GM13977 (cell line): ENCODE data around the gene RELN.

ENCODE experiments used
- DNase-seq: peaks from one replicate; pipeline ENCODE4 v3.0.0; 2012; ENCODE audit warnings: low spot score
- CTCF ChIP-seq: IDR thresholded peaks from 2 replicates; pipeline ENCODE4 v1.5.1; 2012; ENCODE audit warnings: mild to moderate bottlenecking, control low read depth; ENCODE audit not compliant: insufficient read depth; ENCODE audit errors: extremely low read depth, missing control alignments
- in situ Hi-C: fragments of 300-500 bp; cut with MboI; formaldehyde crosslinking; loops from one replicate; pipeline ENCODE4 v1.12.0; 2022; ENCODE audit warnings: low sequenced_read_pairs, low pct_unique_long_range_greater_than_20kb, mixed read lengths, inconsistent platforms; ENCODE audit not compliant: unreplicated experiment

Gene RELN

GRCh38 chr7:103613655-103614642, 375.5 kb downstream of the RELN start:
- in situ Hi-C loops = no loop called here
- no peak for DNase-seq
- no peak for TF ChIP-seq CTCF

GRCh38 chr7:103609778-103610177, 379.7 kb downstream of the RELN start:
- TF ChIP-seq CTCF = no peak
- in situ Hi-C loops = no loop called here
- no peak for DNase-seq

GRCh38 chr7:103605640-103606039, 383.8 kb downstream of the RELN start:
- in situ Hi-C loops = no loop called here
- DNase-seq = no peak
- TF ChIP-seq CTCF = no peak

GRCh38 chr7:103598326-103598905, 391.0 kb downstream of the RELN start:
- in situ Hi-C loops = no loop called here
- no peak for DNase-seq
- TF ChIP-seq CTCF = no peak

GRCh38 chr7:103597606-103598005, 391.9 kb downstream of the RELN start:
- in situ Hi-C loops = no loop called here
- no peak for DNase-seq
- TF ChIP-seq CTCF = no peak

GRCh38 chr7:103594186-103594585, 395.3 kb downstream of the RELN start:
- in situ Hi-C loops = no loop called here
- no peak for DNase-seq
- TF ChIP-seq CTCF = no peak
